ENCODE data around the gene MYPOP. TPM values are rescaled to one million over a fixed set of nuclear protein-coding genes. Genes with fewer than 3 reads are reported as not detected.

Gene MYPOP
- total RNA-seq, 1 experiment from 2014 or later: 10.8 TPM

- ATAC-seq (no peak), DNase-seq (ENCODE audit: low read depth, low spot score) (no peak)
- Histone ChIP-seq H4K20me1 (ENCODE audit: insufficient read depth) (no peaks in the 10 kb centered on the region), H3K9me2 (ENCODE audit: insufficient read depth) (no peaks in the 10 kb centered on the region), H3K36me3 (ENCODE audit: control insufficient read depth in 1 of 2, insufficient read depth in 2 of 2, low read length in 2 of 2) (no peaks in the 10 kb centered on the region), H3K9ac (ENCODE audit: low read length) (no peak overlapping the region), H3K4me2 (ENCODE audit: low read length) (no peak overlapping the region), H2AFZ (ENCODE audit: low read depth, low read length, poor library complexity, severe bottlenecking) (no peak overlapping the region), H3K4me3 (replicated peaks in 1 of 2; ENCODE audit: low read depth in 1 of 2, low read length in 2 of 2) (no peak overlapping the region), H3K27me3 (ENCODE audit: insufficient read depth, low read length) (no peaks in the 10 kb centered on the region), H3K79me2 (ENCODE audit: insufficient read depth, low read length) (no peaks in the 10 kb centered on the region), H3K27ac (ENCODE audit: low read depth, low read length) (no peak overlapping the region), H3K9me3 (ENCODE audit: control insufficient read depth in 1 of 2, insufficient read depth in 1 of 2, low read depth in 1 of 2, low read length in 2 of 2) (no peaks in the 10 kb centered on the region), H3K4me1 (ENCODE audit: control insufficient read depth in 1 of 2, insufficient read depth in 2 of 2, low read length in 2 of 2) (peaks cover 11 to 28% of the 10 kb centered on the region in 2 experiments)
- intact Hi-C loops (cut with micrococcal nuclease): no loop called here
- ChIA-PET CTCF (no interaction called here), POLR2A (no interaction called here), RAD21 (ENCODE audit: low non-redundant PET in 1 of 2, low total read pairs in 2 of 2, uncharacterized antibody in 2 of 2, unreplicated experiment in 2 of 2) (no interaction called here)
- no TSS peak for BruUV-seq (replicated peaks)
- no peak for TF ChIP-seq POLR2AphosphoS5 (IDR thresholded peaks at IDR 0.05; ENCODE audit: low read depth, low read length)
- no peak for TF ChIP-seq POLR2A (IDR thresholded peaks at IDR 0.05; ENCODE audit: borderline replicate concordance, extremely low read depth, insufficient read depth, insufficient read length)
- no peak for TF ChIP-seq EZH2 (IDR thresholded peaks at IDR 0.05)
- TF ChIP-seq ZFX (IDR thresholded peaks at IDR 0.05): no peak
- TF ChIP-seq, protein P1, sequence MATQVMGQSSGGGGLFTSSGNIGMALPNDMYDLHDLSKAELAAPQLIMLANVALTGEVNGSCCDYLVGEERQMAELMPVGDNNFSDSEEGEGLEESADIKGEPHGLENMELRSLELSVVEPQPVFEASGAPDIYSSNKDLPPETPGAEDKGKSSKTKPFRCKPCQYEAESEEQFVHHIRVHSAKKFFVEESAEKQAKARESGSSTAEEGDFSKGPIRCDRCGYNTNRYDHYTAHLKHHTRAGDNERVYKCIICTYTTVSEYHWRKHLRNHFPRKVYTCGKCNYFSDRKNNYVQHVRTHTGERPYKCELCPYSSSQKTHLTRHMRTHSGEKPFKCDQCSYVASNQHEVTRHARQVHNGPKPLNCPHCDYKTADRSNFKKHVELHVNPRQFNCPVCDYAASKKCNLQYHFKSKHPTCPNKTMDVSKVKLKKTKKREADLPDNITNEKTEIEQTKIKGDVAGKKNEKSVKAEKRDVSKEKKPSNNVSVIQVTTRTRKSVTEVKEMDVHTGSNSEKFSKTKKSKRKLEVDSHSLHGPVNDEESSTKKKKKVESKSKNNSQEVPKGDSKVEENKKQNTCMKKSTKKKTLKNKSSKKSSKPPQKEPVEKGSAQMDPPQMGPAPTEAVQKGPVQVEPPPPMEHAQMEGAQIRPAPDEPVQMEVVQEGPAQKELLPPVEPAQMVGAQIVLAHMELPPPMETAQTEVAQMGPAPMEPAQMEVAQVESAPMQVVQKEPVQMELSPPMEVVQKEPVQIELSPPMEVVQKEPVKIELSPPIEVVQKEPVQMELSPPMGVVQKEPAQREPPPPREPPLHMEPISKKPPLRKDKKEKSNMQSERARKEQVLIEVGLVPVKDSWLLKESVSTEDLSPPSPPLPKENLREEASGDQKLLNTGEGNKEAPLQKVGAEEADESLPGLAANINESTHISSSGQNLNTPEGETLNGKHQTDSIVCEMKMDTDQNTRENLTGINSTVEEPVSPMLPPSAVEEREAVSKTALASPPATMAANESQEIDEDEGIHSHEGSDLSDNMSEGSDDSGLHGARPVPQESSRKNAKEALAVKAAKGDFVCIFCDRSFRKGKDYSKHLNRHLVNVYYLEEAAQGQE (IDR thresholded peaks at IDR 0.05; ENCODE audit: low read depth): no peak
- no peak for TF ChIP-seq ELF1 (IDR thresholded peaks at IDR 0.05; ENCODE audit: borderline replicate concordance, low read depth)
- TF ChIP-seq YY1 (IDR thresholded peaks at IDR 0.05; ENCODE audit: extremely low read depth, insufficient replicate concordance, low read depth, low read length): no peak
- TF ChIP-seq ATF3 (IDR thresholded peaks at IDR 0.05): no peak
- no peak for TF ChIP-seq FOSL1 (IDR thresholded peaks at IDR 0.05; ENCODE audit: low read depth)
- TF ChIP-seq TCF7L2 (IDR thresholded peaks at IDR 0.05; ENCODE audit: borderline replicate concordance, extremely low read depth, insufficient read depth, insufficient read length): no peak
- no peak for TF ChIP-seq EGR1 (IDR thresholded peaks at IDR 0.05; ENCODE audit: low read depth)
- TF ChIP-seq ZBTB33 (IDR thresholded peaks at IDR 0.05; ENCODE audit: extremely low read depth, insufficient replicate concordance, low read length): no peak
- TF ChIP-seq MAX (IDR thresholded peaks at IDR 0.05): no peak
- TF ChIP-seq SRF (IDR thresholded peaks at IDR 0.05; ENCODE audit: low read depth): no peak
- TF ChIP-seq CEBPB (IDR thresholded peaks at IDR 0.05; ENCODE audit: low read depth): no peak
Measured at GRCh38 chr19:45929247-45929646, 26.8 kb upstream of the MYPOP start.
